GM18502 (cell line): ENCODE measurements around the gene TTC36.
"Not testable (repeated sequence)": the region's sequence is repeated elsewhere in the genome, so short reads cannot be mapped to it uniquely, and the experiment has no call there.

Source experiments
- ATAC-seq: cut with Tn5 transposase; IDR thresholded peaks from one replicate; pipeline ENCODE4 v1.9.1; 2021; ENCODE audit warnings: mild to moderate bottlenecking; ENCODE audit not compliant: unreplicated experiment, poor library complexity

TTC36 gene

DNA sequence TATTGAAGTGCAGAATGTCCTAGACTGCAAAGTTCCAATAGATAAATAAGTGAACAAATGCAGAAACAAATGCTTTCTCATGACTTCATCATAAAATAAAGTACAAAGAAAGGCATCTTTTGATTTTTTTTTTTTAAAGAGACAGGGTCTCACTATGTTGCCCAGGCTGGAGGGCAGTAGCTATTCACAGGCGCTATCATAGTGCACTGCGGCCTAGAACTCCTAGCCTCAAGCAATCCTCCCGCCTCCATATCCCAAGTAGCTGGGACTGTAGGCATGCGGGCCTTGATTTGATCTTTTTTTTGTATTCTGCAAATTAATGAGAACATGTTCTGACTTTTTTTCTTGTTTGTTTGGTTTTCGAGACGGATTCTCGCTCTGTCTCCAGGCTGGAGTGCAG is 47.4 kb downstream of the TTC36 start:
- ATAC-seq = no peak

DNA sequence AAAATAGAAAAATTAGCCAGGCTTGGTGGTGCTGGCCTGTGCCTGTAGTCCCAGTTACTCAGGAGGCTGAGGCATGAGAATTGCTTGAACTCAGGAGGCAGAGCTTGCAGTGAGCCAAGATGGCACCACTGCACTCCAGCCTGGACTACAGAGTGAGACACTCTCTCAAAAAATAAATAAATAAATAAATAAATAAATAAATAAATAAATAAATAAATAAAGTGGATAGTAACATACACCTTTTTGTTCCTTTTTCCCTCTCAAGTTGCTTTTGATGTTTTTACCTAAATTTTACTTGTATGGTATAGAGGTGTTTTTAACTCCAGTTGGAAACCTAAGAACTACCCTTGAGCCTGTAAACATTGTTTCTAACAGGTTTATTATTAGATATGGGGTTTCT is 50.7 kb downstream of the TTC36 start:
- not testable (repeated sequence) for ATAC-seq
